Stimulated activated CD4-positive, alpha-beta T cell treated with anti-CD3 and anti-CD28 coated beads, TNF-alpha, amount 100 ng/mL, for 48 hours (primary cell): ENCODE results near the gene SPANXN1.
"Not testable (repeated sequence)": the region's sequence is repeated elsewhere in the genome, so short reads cannot be mapped to it uniquely, and the experiment has no call there.

Experiments used
- DNase-seq, 3 donors: peaks; one replicate each; pipeline ENCODE4 v3.0.0-alpha.2; 2020; ENCODE audit warnings: low read depth in 3 of 3

The SPANXN1 gene

GRCh38 chrX:145247203-145247602 lies at the start of gene SPANXN1:
TSS of gene SPANXN1 (plus strand) at chrX:145247503. CDS start at chrX:145247587, 84 bp downstream.
- DNase-seq, result not testable (repeated sequence)

GRCh38 chrX:145199078-145199477 lies 48.2 kb upstream of the SPANXN1 start:
- DNase-seq, result no peak

GRCh38 chrX:145213504-145213903 lies 33.8 kb upstream of the SPANXN1 start:
- peak in 1 of 3 donors; percentile 1 for DNase-seq

- no peak for DNase-seq
Observed at GRCh38 chrX:145292218-145292617, 44.9 kb downstream of the SPANXN1 start.
